Measurements from ENCODE around the gene ADCY3. TPM values are rescaled to one million over a fixed set of nuclear protein-coding genes. Genes with fewer than 3 reads are reported as not detected.

ADCY3 gene
- polyA plus RNA-seq, 2 donors, result 15.2 to 32.0 TPM

GRCh38 chr2:24860631-24861030 lies 59.4 kb downstream of the ADCY3 start:
- no peak overlapping the region for H3K27ac ChIP-seq (ENCODE audit: low read depth in 2 of 2, low read length in 1 of 2)

GRCh38 chr2:24859968-24860600 lies 60.0 kb downstream of the ADCY3 start:
- Histone ChIP-seq H3K4me1 (ENCODE audit: control insufficient read depth in 2 of 2, insufficient read depth in 2 of 2, low read length in 1 of 2) (no peaks in the 10 kb centered on the region), H3K4me3 (ENCODE audit: low read depth in 1 of 2, low read length in 2 of 2) (no peak overlapping the region), H3K27ac (ENCODE audit: low read depth in 2 of 2, low read length in 1 of 2) (no peak overlapping the region), H3K36me3 (ENCODE audit: control insufficient read depth in 2 of 2, insufficient read depth in 2 of 2, low read length in 1 of 2) (peaks cover 0 to 2% of the 10 kb centered on the region in 2 donors), H3K9me3 (ENCODE audit: control insufficient read depth in 2 of 2, insufficient read depth in 1 of 2, low read depth in 1 of 2, low read length in 1 of 2) (no peaks in the 10 kb centered on the region), H3K27me3 (ENCODE audit: control insufficient read depth in 1 of 2, insufficient read depth in 2 of 2, low read length in 2 of 2) (no peaks in the 10 kb centered on the region)
- WGBS, 2 donors, result 83 to 93% methylated on average over 15 of the region's 15 CpGs

More at GRCh38 chr2:24860631-24861030, 59.4 kb downstream of the ADCY3 start:
- H3K27me3 ChIP-seq (ENCODE audit: control insufficient read depth in 1 of 2, insufficient read depth in 2 of 2, low read length in 2 of 2), result no peaks in the 10 kb centered on the region
- 94 to 98% methylated on average over 7 of the region's 7 CpGs for WGBS, 2 donors
- H3K36me3 ChIP-seq (ENCODE audit: control insufficient read depth in 2 of 2, insufficient read depth in 2 of 2, low read length in 1 of 2), result peaks cover 1 to 2% of the 10 kb centered on the region in 2 donors
- no peak overlapping the region for H3K4me3 ChIP-seq (ENCODE audit: low read depth in 1 of 2, low read length in 2 of 2)
- no peaks in the 10 kb centered on the region for H3K4me1 ChIP-seq (ENCODE audit: control insufficient read depth in 2 of 2, insufficient read depth in 2 of 2, low read length in 1 of 2)
- no peaks in the 10 kb centered on the region for H3K9me3 ChIP-seq (ENCODE audit: control insufficient read depth in 2 of 2, insufficient read depth in 1 of 2, low read depth in 1 of 2, low read length in 1 of 2)

- H3K9me3 ChIP-seq (ENCODE audit: control insufficient read depth in 2 of 2, insufficient read depth in 1 of 2, low read depth in 1 of 2, low read length in 1 of 2), result no peaks in the 10 kb centered on the region
- no peaks in the 10 kb centered on the region for H3K27me3 ChIP-seq (ENCODE audit: control insufficient read depth in 1 of 2, insufficient read depth in 2 of 2, low read length in 2 of 2)
- 92 to 95% methylated on average over 13 of the region's 13 CpGs for WGBS, 2 donors
- no peak overlapping the region for H3K27ac ChIP-seq (ENCODE audit: low read depth in 2 of 2, low read length in 1 of 2)
- no peaks in the 10 kb centered on the region for H3K4me1 ChIP-seq (ENCODE audit: control insufficient read depth in 2 of 2, insufficient read depth in 2 of 2, low read length in 1 of 2)
- no peak overlapping the region for H3K4me3 ChIP-seq (ENCODE audit: low read depth in 1 of 2, low read length in 2 of 2)
- H3K36me3 ChIP-seq (ENCODE audit: control insufficient read depth in 2 of 2, insufficient read depth in 2 of 2, low read length in 1 of 2), result peaks cover 0 to 2% of the 10 kb centered on the region in 2 donors
Measured at GRCh38 chr2:24858996-24859395, 61.0 kb downstream of the ADCY3 start.

GRCh38 chr2:24857746-24858145 lies 62.3 kb downstream of the ADCY3 start:
- Histone ChIP-seq H3K27ac (ENCODE audit: low read depth in 2 of 2, low read length in 1 of 2) (no peak overlapping the region), H3K4me1 (ENCODE audit: control insufficient read depth in 2 of 2, insufficient read depth in 2 of 2, low read length in 1 of 2) (no peaks in the 10 kb centered on the region), H3K36me3 (ENCODE audit: control insufficient read depth in 2 of 2, insufficient read depth in 2 of 2, low read length in 1 of 2) (peaks cover 0 to 2% of the 10 kb centered on the region in 2 donors), H3K4me3 (ENCODE audit: low read depth in 1 of 2, low read length in 2 of 2) (no peak overlapping the region), H3K27me3 (ENCODE audit: control insufficient read depth in 1 of 2, insufficient read depth in 2 of 2, low read length in 2 of 2) (no peaks in the 10 kb centered on the region), H3K9me3 (ENCODE audit: control insufficient read depth in 2 of 2, insufficient read depth in 1 of 2, low read depth in 1 of 2, low read length in 1 of 2) (no peaks in the 10 kb centered on the region)
- 93 to 94% methylated on average over 6 of the region's 6 CpGs for WGBS, 2 donors

GRCh38 chr2:24856791-24857211 lies 63.2 kb downstream of the ADCY3 start:
- no peak overlapping the region for H3K4me3 ChIP-seq (ENCODE audit: low read depth in 1 of 2, low read length in 2 of 2)
- no peaks in the 10 kb centered on the region for H3K4me1 ChIP-seq (ENCODE audit: control insufficient read depth in 2 of 2, insufficient read depth in 2 of 2, low read length in 1 of 2)
- H3K27me3 ChIP-seq (ENCODE audit: control insufficient read depth in 1 of 2, insufficient read depth in 2 of 2, low read length in 2 of 2), result no peaks in the 10 kb centered on the region
- no peak overlapping the region for H3K27ac ChIP-seq (ENCODE audit: low read depth in 2 of 2, low read length in 1 of 2)
- no peaks in the 10 kb centered on the region for H3K9me3 ChIP-seq (ENCODE audit: control insufficient read depth in 2 of 2, insufficient read depth in 1 of 2, low read depth in 1 of 2, low read length in 1 of 2)
- WGBS, 2 donors, result 69 to 83% methylated on average over 5 of the region's 5 CpGs
- peaks cover 0 to 5% of the 10 kb centered on the region in 2 donors for H3K36me3 ChIP-seq (ENCODE audit: control insufficient read depth in 2 of 2, insufficient read depth in 2 of 2, low read length in 1 of 2)

GRCh38 chr2:24855726-24856125 lies 64.3 kb downstream of the ADCY3 start:
- H3K27ac ChIP-seq (ENCODE audit: low read depth in 2 of 2, low read length in 1 of 2), result peak overlapping the region in 1 of 2 donors; percentile 17
- H3K9me3 ChIP-seq (ENCODE audit: control insufficient read depth in 2 of 2, insufficient read depth in 1 of 2, low read depth in 1 of 2, low read length in 1 of 2), result no peaks in the 10 kb centered on the region
- no peaks in the 10 kb centered on the region for H3K27me3 ChIP-seq (ENCODE audit: control insufficient read depth in 1 of 2, insufficient read depth in 2 of 2, low read length in 2 of 2)
- WGBS, 2 donors, result 58 to 66% methylated on average over 4 of the region's 4 CpGs
- H3K4me3 ChIP-seq (ENCODE audit: low read depth in 1 of 2, low read length in 2 of 2), result no peak overlapping the region
- H3K36me3 ChIP-seq (ENCODE audit: control insufficient read depth in 2 of 2, insufficient read depth in 2 of 2, low read length in 1 of 2), result peaks cover 0 to 5% of the 10 kb centered on the region in 2 donors
- H3K4me1 ChIP-seq (ENCODE audit: control insufficient read depth in 2 of 2, insufficient read depth in 2 of 2, low read length in 1 of 2), result no peaks in the 10 kb centered on the region

- no peaks in the 10 kb centered on the region for H3K4me1 ChIP-seq (ENCODE audit: control insufficient read depth in 2 of 2, insufficient read depth in 2 of 2, low read length in 1 of 2)
- no peaks in the 10 kb centered on the region for H3K9me3 ChIP-seq (ENCODE audit: control insufficient read depth in 2 of 2, insufficient read depth in 1 of 2, low read depth in 1 of 2, low read length in 1 of 2)
- peaks cover 0 to 5% of the 10 kb centered on the region in 2 donors for H3K36me3 ChIP-seq (ENCODE audit: control insufficient read depth in 2 of 2, insufficient read depth in 2 of 2, low read length in 1 of 2)
- H3K27ac ChIP-seq (ENCODE audit: low read depth in 2 of 2, low read length in 1 of 2), result no peak overlapping the region
- 79 to 85% methylated on average over 8 of the region's 8 CpGs for WGBS, 2 donors
- H3K27me3 ChIP-seq (ENCODE audit: control insufficient read depth in 1 of 2, insufficient read depth in 2 of 2, low read length in 2 of 2), result no peaks in the 10 kb centered on the region
- no peak overlapping the region for H3K4me3 ChIP-seq (ENCODE audit: low read depth in 1 of 2, low read length in 2 of 2)
Measured at GRCh38 chr2:24855022-24855622, 64.9 kb downstream of the ADCY3 start.

GRCh38 chr2:24853996-24854395 lies 66.0 kb downstream of the ADCY3 start:
- no peak overlapping the region for H3K4me3 ChIP-seq (ENCODE audit: low read depth in 1 of 2, low read length in 2 of 2)
- no peaks in the 10 kb centered on the region for H3K9me3 ChIP-seq (ENCODE audit: control insufficient read depth in 2 of 2, insufficient read depth in 1 of 2, low read depth in 1 of 2, low read length in 1 of 2)
- H3K4me1 ChIP-seq (ENCODE audit: control insufficient read depth in 2 of 2, insufficient read depth in 2 of 2, low read length in 1 of 2), result no peaks in the 10 kb centered on the region
- H3K27me3 ChIP-seq (ENCODE audit: control insufficient read depth in 1 of 2, insufficient read depth in 2 of 2, low read length in 2 of 2), result no peaks in the 10 kb centered on the region
- peak overlapping the region in 1 of 2 donors; percentile 5 for H3K27ac ChIP-seq (ENCODE audit: low read depth in 2 of 2, low read length in 1 of 2)
- peaks cover 0 to 6% of the 10 kb centered on the region in 2 donors for H3K36me3 ChIP-seq (ENCODE audit: control insufficient read depth in 2 of 2, insufficient read depth in 2 of 2, low read length in 1 of 2)
- WGBS, 2 donors, result 79 to 81% methylated on average over 3 of the region's 3 CpGs

- H3K27me3 ChIP-seq (ENCODE audit: control insufficient read depth in 1 of 2, insufficient read depth in 2 of 2, low read length in 2 of 2), result no peaks in the 10 kb centered on the region
- no peaks in the 10 kb centered on the region for H3K9me3 ChIP-seq (ENCODE audit: control insufficient read depth in 2 of 2, insufficient read depth in 1 of 2, low read depth in 1 of 2, low read length in 1 of 2)
- no peaks in the 10 kb centered on the region for H3K4me1 ChIP-seq (ENCODE audit: control insufficient read depth in 2 of 2, insufficient read depth in 2 of 2, low read length in 1 of 2)
- no peak overlapping the region for H3K27ac ChIP-seq (ENCODE audit: low read depth in 2 of 2, low read length in 1 of 2)
- 93% methylated on average over 9 of the region's 9 CpGs for WGBS, 2 donors
- H3K36me3 ChIP-seq (ENCODE audit: control insufficient read depth in 2 of 2, insufficient read depth in 2 of 2, low read length in 1 of 2), result peaks cover 0 to 5% of the 10 kb centered on the region in 2 donors
- no peak overlapping the region for H3K4me3 ChIP-seq (ENCODE audit: low read depth in 1 of 2, low read length in 2 of 2)
Measured at GRCh38 chr2:24853046-24853445, 67.0 kb downstream of the ADCY3 start.

Data from esophagus (tissue), 2 donors.